HG03095 (cell line): Measurements from ENCODE around the gene SENP2.
"Not testable (repeated sequence)": the region's sequence is repeated elsewhere in the genome, so short reads cannot be mapped to it uniquely, and the experiment has no call there.

Source experiments
- ATAC-seq: cut with Tn5 transposase; IDR thresholded peaks from one replicate; pipeline ENCODE4 v1.9.1; 2021; ENCODE audit warnings: moderate library complexity; ENCODE audit not compliant: unreplicated experiment

Gene SENP2

GRCh38 chr3:185646382-185647133 lies 60.5 kb downstream of the SENP2 start:
- peak; percentile 55 for ATAC-seq

DNA sequence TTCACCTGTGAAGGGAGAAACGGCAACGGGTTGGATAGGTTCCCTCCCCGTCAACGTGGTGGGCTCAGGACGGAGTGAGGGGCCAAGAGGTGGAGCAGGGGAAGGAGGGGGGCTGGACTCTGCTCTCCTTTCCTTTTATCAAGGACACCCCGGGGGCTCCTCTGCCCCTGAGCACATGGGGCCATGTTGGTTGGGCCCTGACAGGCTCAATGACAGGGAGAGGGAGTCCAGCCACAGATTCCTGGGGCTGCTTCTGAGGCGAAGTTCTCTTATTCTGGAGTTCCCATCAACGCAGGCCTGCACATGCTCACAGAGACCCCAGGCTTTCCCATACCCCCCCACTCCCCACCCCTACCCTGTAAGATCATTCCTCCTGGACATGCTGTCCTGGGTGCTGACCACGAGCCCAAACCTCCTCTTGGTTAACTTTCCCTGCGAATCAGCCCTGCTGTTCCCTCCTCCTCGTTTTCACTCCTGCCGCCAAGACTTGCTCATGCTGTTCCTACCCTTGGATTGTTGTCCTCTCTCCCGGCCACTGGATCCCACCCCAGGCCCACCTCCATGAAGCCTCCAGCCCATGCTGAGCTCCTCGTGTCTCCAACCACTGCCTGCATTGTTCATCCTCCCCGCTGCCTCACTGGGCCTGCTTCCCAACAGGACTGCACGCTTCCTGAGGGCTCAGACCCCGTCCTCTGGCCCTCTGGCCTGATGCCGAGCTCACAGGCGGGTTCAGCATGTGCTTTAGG lies 61.2 kb downstream of the SENP2 start:
- ATAC-seq = no peak

- no peak for ATAC-seq
Observed at GRCh38 chr3:185647880-185648210, 61.8 kb downstream of the SENP2 start.

- no peak for ATAC-seq
Observed at GRCh38 chr3:185648396-185648795, 62.3 kb downstream of the SENP2 start.

DNA sequence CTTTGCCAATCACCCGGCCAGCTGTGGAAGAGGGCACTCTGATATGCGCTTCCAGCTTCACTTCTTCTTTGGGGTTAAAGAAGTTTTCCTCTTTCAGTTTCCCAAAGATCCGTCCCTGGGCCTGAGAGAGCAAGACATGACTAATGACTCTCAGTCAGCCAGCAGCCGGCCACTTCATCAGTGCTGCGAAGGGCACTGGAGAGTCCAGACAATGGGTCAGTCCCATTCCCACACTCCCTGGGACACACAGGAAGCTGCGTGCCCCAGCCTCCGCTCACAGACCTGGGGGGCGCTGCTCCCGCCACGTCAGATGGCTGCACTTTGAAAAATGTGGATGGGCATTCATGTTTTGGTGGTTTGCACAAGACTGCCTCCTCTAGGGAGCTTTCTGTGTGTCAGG lies 63.3 kb downstream of the SENP2 start:
- ATAC-seq = no peak

DNA sequence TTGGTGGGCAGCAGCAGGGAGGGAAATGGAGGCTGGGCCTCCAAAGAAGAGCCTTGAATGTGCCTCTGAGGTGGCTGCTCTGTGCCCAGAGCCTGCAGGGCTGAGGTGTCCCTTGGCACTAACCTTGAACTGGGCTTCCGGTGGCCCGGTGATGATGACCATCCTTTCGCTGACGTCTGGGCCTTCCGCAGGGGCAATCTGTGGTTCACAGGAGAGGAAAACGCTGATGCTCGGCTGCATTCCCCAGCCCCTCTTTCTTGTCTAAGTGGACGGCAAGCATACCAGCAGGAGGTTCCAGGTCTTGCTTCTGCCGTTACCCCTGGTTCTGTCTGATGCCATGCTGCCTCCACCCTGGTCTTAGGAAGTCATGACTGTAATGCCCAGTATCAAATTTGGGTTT lies 65.9 kb downstream of the SENP2 start:
- no peak for ATAC-seq

DNA sequence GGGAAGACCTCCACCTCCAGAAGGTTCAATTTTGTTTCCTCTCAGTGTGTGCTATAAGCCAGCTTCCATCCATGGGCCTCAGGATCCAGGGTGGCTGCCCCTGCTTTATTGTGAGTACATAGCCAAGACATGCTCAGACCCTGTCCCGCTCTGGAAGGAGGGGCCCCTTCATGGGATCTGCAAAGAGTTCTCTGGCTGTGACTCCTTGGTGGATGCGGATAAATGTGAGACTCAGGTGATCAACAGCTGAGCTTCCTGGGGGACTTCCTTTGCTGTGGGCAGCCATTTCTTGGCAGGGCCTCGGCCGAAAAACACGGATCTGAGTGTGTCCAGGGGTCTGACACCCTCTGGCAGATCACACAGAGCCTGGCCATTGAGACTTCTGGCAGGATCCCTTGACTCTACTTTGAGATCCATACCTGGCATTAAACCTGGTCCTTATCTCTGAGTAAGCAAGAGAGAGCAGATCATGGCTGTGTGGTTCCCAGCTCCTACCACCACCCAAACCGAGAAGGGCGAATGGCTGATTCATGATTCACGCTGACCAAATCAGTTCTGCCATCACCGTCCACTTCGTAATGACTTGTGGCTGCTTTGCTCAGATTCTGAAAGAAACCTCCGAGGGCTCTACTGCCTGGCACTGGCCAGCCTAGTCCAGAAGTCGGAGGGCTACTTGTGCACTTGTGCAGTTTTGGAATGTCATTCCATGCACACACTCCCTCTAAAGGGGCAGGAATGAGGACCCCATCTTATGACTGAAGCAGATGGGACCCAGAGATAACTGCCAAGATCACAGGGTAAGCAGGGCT lies 68.1 kb downstream of the SENP2 start:
- no peak for ATAC-seq

GRCh38 chr3:185654758-185655145 lies 68.7 kb downstream of the SENP2 start:
- ATAC-seq = no peak

DNA sequence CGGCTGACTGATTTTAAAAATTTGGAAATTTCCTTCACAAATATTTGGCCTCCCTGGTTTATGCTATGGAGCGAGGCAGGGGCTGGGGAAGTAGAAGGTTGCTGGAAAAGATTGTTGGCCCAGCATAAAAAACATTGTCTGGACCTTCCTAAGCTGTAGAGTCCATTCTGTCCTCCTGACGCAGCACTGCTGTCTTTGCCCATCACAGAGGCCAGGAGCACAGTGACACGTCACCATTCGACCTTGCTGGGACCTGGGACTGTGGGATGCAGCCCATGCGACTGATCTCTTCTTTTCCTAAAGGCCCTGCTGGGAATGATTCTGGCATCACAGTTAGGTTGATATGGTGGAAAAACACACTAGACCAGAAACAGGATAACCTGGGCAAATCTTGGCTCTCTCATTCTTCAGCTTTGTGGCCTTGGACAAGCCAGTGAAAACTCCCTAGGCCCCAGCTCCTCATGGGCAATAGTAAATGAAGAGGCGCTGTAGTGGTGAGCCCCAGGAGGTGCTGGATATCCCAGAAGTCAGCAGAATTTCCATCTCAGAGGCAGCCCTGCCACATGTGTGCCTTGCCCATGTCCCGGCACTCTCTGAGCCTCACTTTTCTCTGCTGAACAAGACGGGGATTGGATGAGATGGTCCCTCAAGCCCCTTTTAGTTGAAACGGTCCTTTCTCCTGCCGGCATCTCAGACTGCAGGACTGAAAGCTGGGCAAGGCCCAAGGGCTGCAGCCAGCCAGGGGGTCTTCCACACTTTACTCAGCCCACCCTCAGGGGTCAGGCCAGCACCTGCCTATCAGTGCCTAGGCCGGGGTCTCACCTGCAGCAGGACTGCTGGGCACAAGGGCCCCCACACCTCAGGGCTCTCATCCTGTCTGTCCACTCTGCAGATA lies 69.6 kb downstream of the SENP2 start:
- no peak for ATAC-seq

- ATAC-seq = no peak
Observed at GRCh38 chr3:185656321-185656840, 70.3 kb downstream of the SENP2 start.

GRCh38 chr3:185657211-185657610 lies 71.1 kb downstream of the SENP2 start:
- ATAC-seq = no peak

DNA sequence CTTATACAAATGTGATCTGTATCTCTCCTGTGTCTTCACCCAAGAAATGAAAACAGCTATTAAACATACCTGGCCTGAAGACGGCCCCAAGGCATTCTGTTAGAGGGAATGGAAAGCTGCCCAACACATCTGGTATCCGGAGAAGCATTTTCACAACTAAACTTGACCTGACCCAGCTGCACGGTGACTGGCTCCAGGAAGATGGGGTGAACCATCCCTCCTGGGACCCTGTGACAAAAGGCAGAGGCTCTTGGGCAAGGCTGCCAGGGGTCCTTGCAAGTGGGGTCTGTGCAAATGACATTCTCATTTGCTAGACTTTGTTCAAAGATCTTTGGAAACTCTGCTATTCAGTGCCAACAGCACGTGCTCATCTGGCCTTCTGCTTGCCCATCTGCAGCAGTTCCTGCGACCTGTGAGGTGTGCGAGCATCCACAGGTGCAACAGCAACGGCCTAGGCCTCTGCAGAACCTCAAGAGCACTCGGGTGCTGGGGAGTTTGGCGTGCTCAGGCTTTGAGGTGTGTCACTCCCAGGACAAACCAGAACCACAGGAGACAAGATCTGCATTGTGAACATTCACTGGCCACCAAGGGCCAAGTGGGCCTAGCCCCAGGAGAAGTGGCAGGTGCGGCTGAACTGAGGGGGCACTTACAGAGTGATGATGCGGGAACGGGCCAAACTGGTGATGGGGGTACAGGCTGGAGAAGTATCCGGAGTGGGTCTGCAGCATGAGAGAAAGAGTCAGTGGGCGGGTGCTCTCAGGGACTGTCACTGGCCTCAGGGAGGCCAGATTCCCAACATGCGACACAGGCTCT lies 71.8 kb downstream of the SENP2 start:
- no peak for ATAC-seq

GRCh38 chr3:185658504-185658912 lies 72.4 kb downstream of the SENP2 start:
- no peak for ATAC-seq

DNA sequence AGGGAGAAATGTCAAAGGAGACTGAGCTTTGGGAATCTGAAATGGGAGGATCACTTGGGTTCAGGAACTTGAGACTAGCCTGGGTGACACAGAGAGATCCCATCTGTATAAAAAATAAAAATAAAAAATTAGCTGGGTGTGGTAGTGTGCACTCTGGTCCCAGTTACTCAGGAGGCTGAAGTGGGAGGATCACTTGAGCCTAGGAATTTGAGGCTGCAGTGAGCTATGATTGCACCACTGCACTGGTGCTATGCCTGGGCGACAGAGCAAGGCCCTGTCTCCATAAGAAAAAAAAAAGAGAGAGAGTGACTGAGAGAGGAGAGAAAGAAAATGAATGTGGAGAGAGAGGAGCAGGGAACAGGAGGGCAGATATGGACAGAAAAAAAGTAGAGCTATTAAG lies 72.8 kb downstream of the SENP2 start:
- ATAC-seq = no peak

GRCh38 chr3:185659942-185660921 lies 74.1 kb downstream of the SENP2 start:
- ATAC-seq = peak; percentile 70

- ATAC-seq = not testable (repeated sequence)
Observed at GRCh38 chr3:185661296-185661695, 75.2 kb downstream of the SENP2 start.

- ATAC-seq = no peak
Observed at GRCh38 chr3:185661772-185662171, 75.7 kb downstream of the SENP2 start.

- no peak for ATAC-seq
Observed at GRCh38 chr3:185663929-185664328, 77.8 kb downstream of the SENP2 start.
